K562 (cell line): ENCODE data around the gene C1orf56. TPM values are rescaled to one million over a fixed set of nuclear protein-coding genes. Genes with fewer than 3 reads are reported as not detected.
A peak's percentile ranks its signal among the peaks of the same experiment; 100 is the strongest.

Source experiments
- ARHGAP35 ChIP-seq: fragments of 450-650 bp; IDR thresholded peaks from 2 replicates; pipeline ENCODE4 v1.6.1; 2018; ENCODE audit not compliant: partially characterized antibody
- ARID1B ChIP-seq: fragments of 450-650 bp; IDR thresholded peaks from 2 replicates; pipeline ENCODE4 v1.6.1; 2016; ENCODE audit warnings: antibody characterized with exemption, mild to moderate bottlenecking, inconsistent platforms
- ETV1 ChIP-seq: fragments of 450-650 bp; conservative IDR thresholded peaks from 2 replicates; pipeline ENCODE4 v1.6.1; 2016; ENCODE audit warnings: missing genetic modification characterization, control low read depth, low read depth, missing compliant biosample characterization
- GTF2F1 ChIP-seq: IDR thresholded peaks from 2 replicates; pipeline ENCODE4 v1.6.1; 2011; ENCODE audit warnings: low read depth, low read length, improper control_type of control experiment
- HCFC1 ChIP-seq: IDR thresholded peaks from 2 replicates; pipeline ENCODE4 v1.6.1; 2012; ENCODE audit warnings: low read depth, low read length, improper control_type of control experiment
- RBFOX2 ChIP-seq: fragments of 200-400 bp; formaldehyde crosslinking; IDR thresholded peaks from 2 replicates; pipeline ENCODE4 v1.6.1; 2017; ENCODE audit warnings: low read depth, mild to moderate bottlenecking, low read length, moderate library complexity
- RHOXF2B ChIP-seq: fragments of 250-450 bp; sonication (Bioruptor Pico); conservative IDR thresholded peaks from 2 replicates; pipeline ENCODE4 v1.5.1; 2021
- TCFL5 ChIP-seq: fragments of 250-450 bp; sonication (Bioruptor Pico); conservative IDR thresholded peaks from 2 replicates; pipeline ENCODE4 v1.6.1; 2021; ENCODE audit warnings: mild to moderate bottlenecking, moderate library complexity, matching md5 sums
- ZFP36 ChIP-seq: fragments of 150-350 bp; IDR thresholded peaks from 2 replicates; pipeline ENCODE4 v1.6.1; 2018; ENCODE audit warnings: low read length, low read depth; ENCODE audit not compliant: partially characterized antibody
- ZKSCAN1 ChIP-seq: fragments of 150-350 bp; IDR thresholded peaks from 2 replicates; pipeline ENCODE4 v1.6.1; 2016; ENCODE audit warnings: low read depth, low read length
- ZNF274 ChIP-seq: IDR thresholded peaks from 2 replicates; pipeline ENCODE4 v1.6.1; 2011; ENCODE audit warnings: low read depth, mild to moderate bottlenecking, low read length, moderate library complexity, borderline replicate concordance
- polyA plus RNA-seq, 8 experiments: library from polyadenylated mRNA; depleted of rRNA in 4 of 8; stranded (reverse) in 5 of 8; unstranded in 3 of 8; fragments of >200 nt; fragmentation: Nextera tagmentation in 2 of 8; fragmentation: Illumina TruSeq in 1 of 8; extraction: Ambion mirVana in 2 of 8; extraction: Trizol in 1 of 8; gene quantifications; 2 replicates each; pipeline versions ENCODE4 v1.2.1 to v1.2.3, GENCODE V29; 2011 to 2014; ENCODE audit warnings: inconsistent platforms in 1 of 8, missing spikeins in 1 of 8
- total RNA-seq, 7 experiments: library from RNA; depleted of rRNA in 6 of 7; stranded (reverse); fragments of >200 nt in 6 of 7; fragmentation: Illumina TruSeq in 2 of 7; extraction: Trizol in 2 of 7; gene quantifications; 2 replicates each; pipeline versions ENCODE4 v1.2.1 to v1.2.3, GENCODE V29; 2011 to 2021; ENCODE audit warnings: low replicate concordance in 1 of 7
- TF ChIP-seq, protein P1 (sequence below): fragments of 450-650 bp; IDR thresholded peaks from 2 replicates; pipeline ENCODE4 v1.6.1; 2018; ENCODE audit warnings: mild to moderate bottlenecking, low read depth; ENCODE audit not compliant: partially characterized antibody
- TF ChIP-seq, protein P2 (sequence below): fragments of 200-600 bp; sonication (generic); IDR thresholded peaks from one replicate; pipeline ENCODE4 v1.6.1; 2012; ENCODE audit warnings: mild to moderate bottlenecking, low read depth, low read length, inconsistent platforms
- TF ChIP-seq, protein P3 (sequence below): sonication (generic); formaldehyde crosslinking; IDR thresholded peaks from 2 replicates; pipeline ENCODE4 v1.8.0; 2022; ENCODE audit warnings: mild to moderate bottlenecking, low read depth, missing genetic modification reagents

Gene C1orf56
- total and polyA plus RNA-seq, 9 of the 15 experiments (the other 6 are each of a cell fraction or from before 2014, with no cell fraction given): 0.18 to 15.7 (median 1.1) TPM

DNA sequence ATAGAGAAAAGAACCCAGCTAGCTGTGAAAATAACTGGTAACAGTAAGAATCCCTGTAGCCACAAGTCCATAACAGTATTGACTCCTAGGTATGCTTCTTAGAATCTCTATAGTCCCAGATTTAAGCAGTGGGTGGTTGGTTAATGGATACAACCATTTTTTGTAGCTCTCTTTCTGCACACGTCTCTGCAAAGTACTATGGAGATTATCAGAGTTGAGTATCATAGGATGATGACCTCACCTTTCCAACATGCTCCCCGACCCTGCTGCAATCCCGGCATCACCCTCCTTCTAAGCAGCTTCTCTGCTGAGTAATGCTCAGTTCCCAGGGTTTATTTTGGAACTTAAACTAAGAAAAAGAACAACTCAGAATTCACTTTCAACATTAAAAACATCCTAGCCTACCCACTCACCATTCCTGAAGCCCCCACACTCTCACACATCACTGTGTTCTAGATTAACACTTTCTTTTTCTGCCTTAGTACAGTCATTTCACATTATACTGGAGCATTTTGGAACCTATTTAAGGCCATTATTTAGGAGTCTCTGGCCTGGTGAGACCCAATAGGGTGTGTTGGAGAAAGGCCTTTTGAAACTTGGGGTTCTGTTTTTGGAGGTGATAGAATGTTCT, 15.3 kb downstream of the C1orf56 start (continued):
- TF ChIP-seq, protein P1, sequence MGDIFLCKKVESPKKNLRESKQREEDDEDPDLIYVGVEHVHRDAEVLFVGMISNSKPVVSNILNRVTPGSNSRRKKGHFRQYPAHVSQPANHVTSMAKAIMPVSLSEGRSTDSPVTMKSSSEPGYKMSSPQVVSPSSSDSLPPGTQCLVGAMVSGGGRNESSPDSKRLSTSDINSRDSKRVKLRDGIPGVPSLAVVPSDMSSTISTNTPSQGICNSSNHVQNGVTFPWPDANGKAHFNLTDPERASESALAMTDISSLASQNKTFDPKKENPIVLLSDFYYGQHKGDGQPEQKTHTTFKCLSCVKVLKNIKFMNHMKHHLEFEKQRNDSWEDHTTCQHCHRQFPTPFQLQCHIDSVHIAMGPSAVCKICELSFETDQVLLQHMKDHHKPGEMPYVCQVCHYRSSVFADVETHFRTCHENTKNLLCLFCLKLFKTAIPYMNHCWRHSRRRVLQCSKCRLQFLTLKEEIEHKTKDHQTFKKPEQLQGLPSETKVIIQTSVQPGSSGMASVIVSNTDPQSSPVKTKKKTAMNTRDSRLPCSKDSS: no peak
- TF ChIP-seq ETV1 (tag) (no peak), ZFP36 (peak; percentile 71), ZKSCAN1 (no peak), HCFC1 (no peak), TCFL5 (CRISPR knock-in tag) (no peak), RHOXF2B (no peak), GTF2F1 (no peak), ARID1B (peak; percentile 38; the same call in 1 of the 2 replicates), ZNF274 (no peak), ARHGAP35 (no peak), RBFOX2 (no peak)
- TF ChIP-seq, protein P2, sequence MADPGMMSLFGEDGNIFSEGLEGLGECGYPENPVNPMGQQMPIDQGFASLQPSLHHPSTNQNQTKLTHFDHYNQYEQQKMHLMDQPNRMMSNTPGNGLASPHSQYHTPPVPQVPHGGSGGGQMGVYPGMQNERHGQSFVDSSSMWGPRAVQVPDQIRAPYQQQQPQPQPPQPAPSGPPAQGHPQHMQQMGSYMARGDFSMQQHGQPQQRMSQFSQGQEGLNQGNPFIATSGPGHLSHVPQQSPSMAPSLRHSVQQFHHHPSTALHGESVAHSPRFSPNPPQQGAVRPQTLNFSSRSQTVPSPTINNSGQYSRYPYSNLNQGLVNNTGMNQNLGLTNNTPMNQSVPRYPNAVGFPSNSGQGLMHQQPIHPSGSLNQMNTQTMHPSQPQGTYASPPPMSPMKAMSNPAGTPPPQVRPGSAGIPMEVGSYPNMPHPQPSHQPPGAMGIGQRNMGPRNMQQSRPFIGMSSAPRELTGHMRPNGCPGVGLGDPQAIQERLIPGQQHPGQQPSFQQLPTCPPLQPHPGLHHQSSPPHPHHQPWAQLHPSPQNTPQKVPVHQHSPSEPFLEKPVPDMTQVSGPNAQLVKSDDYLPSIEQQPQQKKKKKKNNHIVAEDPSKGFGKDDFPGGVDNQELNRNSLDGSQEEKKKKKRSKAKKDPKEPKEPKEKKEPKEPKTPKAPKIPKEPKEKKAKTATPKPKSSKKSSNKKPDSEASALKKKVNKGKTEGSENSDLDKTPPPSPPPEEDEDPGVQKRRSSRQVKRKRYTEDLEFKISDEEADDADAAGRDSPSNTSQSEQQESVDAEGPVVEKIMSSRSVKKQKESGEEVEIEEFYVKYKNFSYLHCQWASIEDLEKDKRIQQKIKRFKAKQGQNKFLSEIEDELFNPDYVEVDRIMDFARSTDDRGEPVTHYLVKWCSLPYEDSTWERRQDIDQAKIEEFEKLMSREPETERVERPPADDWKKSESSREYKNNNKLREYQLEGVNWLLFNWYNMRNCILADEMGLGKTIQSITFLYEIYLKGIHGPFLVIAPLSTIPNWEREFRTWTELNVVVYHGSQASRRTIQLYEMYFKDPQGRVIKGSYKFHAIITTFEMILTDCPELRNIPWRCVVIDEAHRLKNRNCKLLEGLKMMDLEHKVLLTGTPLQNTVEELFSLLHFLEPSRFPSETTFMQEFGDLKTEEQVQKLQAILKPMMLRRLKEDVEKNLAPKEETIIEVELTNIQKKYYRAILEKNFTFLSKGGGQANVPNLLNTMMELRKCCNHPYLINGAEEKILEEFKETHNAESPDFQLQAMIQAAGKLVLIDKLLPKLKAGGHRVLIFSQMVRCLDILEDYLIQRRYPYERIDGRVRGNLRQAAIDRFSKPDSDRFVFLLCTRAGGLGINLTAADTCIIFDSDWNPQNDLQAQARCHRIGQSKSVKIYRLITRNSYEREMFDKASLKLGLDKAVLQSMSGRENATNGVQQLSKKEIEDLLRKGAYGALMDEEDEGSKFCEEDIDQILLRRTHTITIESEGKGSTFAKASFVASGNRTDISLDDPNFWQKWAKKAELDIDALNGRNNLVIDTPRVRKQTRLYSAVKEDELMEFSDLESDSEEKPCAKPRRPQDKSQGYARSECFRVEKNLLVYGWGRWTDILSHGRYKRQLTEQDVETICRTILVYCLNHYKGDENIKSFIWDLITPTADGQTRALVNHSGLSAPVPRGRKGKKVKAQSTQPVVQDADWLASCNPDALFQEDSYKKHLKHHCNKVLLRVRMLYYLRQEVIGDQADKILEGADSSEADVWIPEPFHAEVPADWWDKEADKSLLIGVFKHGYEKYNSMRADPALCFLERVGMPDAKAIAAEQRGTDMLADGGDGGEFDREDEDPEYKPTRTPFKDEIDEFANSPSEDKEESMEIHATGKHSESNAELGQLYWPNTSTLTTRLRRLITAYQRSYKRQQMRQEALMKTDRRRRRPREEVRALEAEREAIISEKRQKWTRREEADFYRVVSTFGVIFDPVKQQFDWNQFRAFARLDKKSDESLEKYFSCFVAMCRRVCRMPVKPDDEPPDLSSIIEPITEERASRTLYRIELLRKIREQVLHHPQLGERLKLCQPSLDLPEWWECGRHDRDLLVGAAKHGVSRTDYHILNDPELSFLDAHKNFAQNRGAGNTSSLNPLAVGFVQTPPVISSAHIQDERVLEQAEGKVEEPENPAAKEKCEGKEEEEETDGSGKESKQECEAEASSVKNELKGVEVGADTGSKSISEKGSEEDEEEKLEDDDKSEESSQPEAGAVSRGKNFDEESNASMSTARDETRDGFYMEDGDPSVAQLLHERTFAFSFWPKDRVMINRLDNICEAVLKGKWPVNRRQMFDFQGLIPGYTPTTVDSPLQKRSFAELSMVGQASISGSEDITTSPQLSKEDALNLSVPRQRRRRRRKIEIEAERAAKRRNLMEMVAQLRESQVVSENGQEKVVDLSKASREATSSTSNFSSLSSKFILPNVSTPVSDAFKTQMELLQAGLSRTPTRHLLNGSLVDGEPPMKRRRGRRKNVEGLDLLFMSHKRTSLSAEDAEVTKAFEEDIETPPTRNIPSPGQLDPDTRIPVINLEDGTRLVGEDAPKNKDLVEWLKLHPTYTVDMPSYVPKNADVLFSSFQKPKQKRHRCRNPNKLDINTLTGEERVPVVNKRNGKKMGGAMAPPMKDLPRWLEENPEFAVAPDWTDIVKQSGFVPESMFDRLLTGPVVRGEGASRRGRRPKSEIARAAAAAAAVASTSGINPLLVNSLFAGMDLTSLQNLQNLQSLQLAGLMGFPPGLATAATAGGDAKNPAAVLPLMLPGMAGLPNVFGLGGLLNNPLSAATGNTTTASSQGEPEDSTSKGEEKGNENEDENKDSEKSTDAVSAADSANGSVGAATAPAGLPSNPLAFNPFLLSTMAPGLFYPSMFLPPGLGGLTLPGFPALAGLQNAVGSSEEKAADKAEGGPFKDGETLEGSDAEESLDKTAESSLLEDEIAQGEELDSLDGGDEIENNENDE: no peak
- TF ChIP-seq, protein P3, sequence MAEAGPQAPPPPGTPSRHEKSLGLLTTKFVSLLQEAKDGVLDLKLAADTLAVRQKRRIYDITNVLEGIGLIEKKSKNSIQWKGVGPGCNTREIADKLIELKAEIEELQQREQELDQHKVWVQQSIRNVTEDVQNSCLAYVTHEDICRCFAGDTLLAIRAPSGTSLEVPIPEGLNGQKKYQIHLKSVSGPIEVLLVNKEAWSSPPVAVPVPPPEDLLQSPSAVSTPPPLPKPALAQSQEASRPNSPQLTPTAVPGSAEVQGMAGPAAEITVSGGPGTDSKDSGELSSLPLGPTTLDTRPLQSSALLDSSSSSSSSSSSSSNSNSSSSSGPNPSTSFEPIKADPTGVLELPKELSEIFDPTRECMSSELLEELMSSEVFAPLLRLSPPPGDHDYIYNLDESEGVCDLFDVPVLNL: no peak
